ENCODE data around the gene PDGFB.
A peak's percentile ranks its signal among the peaks of the same experiment; 100 is the strongest.

Gene PDGFB

DNA sequence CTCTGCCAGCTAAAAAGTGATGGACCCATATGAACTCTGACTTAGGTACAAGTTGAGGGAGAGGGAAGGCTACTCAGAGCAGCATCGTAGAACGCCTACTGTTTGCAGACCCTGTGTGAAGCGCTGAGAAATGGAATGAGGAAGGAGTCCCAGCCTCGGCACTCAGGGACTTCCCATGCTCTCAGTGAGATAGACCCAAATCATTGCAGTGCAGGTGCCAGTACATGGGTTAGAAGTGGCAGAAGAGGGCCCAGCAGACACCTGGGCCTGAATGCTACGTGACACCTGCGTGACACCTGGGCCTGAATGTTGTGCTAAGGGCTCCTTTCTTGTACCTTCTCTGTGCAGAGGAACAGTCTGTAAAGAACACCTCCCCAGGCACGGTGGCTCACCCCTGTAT, 2.6 kb upstream of the PDGFB start:
- TF ChIP-seq, protein P1, sequence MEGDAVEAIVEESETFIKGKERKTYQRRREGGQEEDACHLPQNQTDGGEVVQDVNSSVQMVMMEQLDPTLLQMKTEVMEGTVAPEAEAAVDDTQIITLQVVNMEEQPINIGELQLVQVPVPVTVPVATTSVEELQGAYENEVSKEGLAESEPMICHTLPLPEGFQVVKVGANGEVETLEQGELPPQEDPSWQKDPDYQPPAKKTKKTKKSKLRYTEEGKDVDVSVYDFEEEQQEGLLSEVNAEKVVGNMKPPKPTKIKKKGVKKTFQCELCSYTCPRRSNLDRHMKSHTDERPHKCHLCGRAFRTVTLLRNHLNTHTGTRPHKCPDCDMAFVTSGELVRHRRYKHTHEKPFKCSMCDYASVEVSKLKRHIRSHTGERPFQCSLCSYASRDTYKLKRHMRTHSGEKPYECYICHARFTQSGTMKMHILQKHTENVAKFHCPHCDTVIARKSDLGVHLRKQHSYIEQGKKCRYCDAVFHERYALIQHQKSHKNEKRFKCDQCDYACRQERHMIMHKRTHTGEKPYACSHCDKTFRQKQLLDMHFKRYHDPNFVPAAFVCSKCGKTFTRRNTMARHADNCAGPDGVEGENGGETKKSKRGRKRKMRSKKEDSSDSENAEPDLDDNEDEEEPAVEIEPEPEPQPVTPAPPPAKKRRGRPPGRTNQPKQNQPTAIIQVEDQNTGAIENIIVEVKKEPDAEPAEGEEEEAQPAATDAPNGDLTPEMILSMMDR (IDR thresholded peaks at IDR 0.05; ENCODE audit: insufficient read depth, low read length, poor library complexity, severe bottlenecking) = no peak
- peaks cover 1% of the 10 kb centered on the region; the same call in 1 of the 2 replicates for H3K27me3 ChIP-seq (replicated peaks; ENCODE audit: control insufficient read depth, insufficient read depth, low read length)
- DNase-seq (ENCODE audit: extremely low read depth, insufficient read length) = no peak

DNA sequence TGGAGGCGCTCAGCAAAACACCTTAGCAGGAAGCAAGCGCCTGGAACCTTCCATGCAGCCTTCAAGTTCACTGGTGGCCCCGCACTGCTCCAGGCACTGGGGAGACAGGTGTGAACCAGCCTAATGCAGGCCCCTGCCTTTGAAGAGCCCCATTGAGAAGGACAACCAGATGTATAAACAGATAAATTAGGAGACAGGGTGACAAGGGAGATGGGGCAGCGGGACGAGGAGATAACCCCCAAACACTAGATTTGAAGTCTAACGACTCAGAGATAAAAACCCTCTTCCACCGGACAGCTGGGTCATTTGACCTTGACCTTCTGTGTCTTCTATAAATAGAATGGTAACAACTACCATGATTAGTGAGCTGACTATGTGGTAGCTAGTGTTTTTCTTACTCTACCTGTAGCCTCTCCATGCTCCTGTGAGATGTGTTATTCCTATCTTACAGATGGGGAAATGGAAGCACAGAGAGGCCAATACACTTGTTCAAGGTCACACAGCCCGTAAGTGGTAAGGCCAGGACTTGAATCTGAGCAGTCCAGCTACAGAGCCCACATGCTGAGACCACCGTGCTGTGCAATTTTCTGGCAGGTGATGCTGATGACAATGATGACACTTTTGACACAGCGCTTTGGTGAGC, 2.0 kb upstream of the PDGFB start:
- DNase-seq (ENCODE audit: extremely low read depth, insufficient read length) = no peak
- peaks cover 1% of the 10 kb centered on the region; the same call in 1 of the 2 replicates for H3K27me3 ChIP-seq (replicated peaks; ENCODE audit: control insufficient read depth, insufficient read depth, low read length)
- no peaks in the 10 kb centered on the region for H3K36me3 ChIP-seq (ENCODE audit: control insufficient read depth, insufficient read depth, low read length)
- H3K4me3 ChIP-seq (replicated peaks; ENCODE audit: low read depth, low read length) = no peak overlapping the region
- TF ChIP-seq, protein P1 (IDR thresholded peaks at IDR 0.05; ENCODE audit: insufficient read depth, low read length, poor library complexity, severe bottlenecking) = no peak

More for the DNA sequence above, 2.6 kb upstream of the PDGFB start:
- Histone ChIP-seq H3K4me3 (replicated peaks; ENCODE audit: low read depth, low read length) (no peak overlapping the region), H3K36me3 (ENCODE audit: control insufficient read depth, insufficient read depth, low read length) (no peaks in the 10 kb centered on the region)

DNA sequence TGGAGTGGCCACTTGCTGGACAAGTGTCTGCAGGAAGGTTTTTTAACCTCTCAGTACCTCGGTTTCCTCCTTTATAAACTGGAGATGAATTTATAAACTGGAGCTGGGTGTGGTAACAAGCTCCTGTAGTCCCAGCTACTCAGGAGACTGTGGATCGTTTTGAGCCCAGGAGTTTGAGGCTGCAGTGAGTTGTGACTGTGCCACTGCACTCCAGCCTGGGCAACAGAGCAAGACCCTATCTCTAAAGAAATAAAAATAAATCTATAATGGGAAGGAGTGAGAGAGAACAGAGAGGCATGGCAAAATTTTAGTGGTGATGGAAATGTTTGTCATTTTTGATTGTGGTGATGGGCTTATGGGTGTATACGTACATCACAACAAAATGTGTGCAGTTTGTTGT, 1.4 kb upstream of the PDGFB start:
- H3K4me3 ChIP-seq (replicated peaks; ENCODE audit: low read depth, low read length) = no peak overlapping the region
- TF ChIP-seq, protein P1 (IDR thresholded peaks at IDR 0.05; ENCODE audit: insufficient read depth, low read length, poor library complexity, severe bottlenecking) = no peak
- H3K27me3 ChIP-seq (replicated peaks; ENCODE audit: control insufficient read depth, insufficient read depth, low read length) = peaks cover 1% of the 10 kb centered on the region; the same call in 1 of the 2 replicates
- no peak for DNase-seq (ENCODE audit: extremely low read depth, insufficient read length)
- H3K36me3 ChIP-seq (ENCODE audit: control insufficient read depth, insufficient read depth, low read length) = no peaks in the 10 kb centered on the region

DNA sequence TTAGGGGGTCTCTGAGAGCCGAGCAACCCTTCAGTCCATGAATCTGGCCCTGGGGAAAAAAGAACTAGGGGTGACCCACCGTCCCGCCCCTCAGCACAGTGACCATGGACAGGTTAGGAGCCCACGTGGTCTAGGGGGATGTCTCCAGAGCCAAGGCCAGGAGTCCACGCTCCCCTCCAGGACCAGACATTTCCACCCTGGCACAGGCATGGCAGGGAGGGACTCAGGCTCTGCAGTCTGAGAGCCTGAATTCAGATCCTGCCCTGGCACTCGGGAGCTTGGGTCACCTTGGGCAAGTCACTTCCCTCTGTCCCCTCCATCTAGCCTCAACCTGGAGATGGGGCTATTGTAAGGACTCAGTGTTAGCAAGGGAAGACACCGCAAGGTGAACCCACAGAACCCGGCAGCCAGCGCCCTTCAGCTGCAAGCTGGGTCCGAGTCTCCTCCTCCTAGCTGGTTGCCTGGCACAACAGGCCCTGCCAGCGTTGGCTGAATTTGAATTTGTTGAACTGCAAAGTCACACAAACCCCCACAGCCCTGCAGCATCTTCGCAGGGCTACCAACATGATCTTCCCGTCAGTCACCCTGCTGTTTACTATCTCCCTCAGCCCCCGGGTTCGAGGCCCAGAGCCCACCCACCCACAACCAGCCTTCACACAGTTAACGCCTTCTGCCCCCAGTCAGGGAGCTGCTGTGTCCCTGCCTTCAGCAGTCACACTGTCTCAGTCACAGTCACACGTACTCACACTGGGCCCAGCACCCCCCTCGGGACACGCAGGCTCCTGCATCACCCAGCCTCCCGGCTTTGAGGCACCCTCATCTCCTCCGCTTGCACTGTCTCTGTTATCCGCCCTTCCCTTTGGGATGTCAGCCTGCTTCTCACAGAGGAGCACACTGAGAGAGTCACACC, 603 bp upstream of the PDGFB start:
- H3K27me3 ChIP-seq (replicated peaks; ENCODE audit: control insufficient read depth, insufficient read depth, low read length) = peaks cover 1% of the 10 kb centered on the region; the same call in 1 of the 2 replicates
- TF ChIP-seq, protein P1 (IDR thresholded peaks at IDR 0.05; ENCODE audit: insufficient read depth, low read length, poor library complexity, severe bottlenecking) = no peak

DNA sequence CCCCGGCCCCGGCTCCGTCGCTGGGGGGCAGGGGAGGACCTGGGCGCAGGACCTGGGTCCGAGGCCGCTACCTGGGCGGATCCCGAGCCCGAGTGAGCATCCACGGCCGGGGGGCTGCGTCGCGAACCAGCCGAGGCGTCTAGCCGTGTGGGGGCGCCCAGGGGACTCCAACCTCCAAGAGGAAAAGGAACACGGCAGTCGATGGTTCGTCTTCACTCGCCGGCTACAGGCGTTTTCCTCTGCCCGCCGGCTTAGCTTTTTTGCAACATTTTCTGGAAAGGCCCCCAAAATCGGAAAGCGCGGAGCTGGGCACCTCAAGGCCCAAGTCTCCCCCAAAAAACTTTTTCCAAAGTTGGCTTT, 666 bp downstream of the PDGFB start:
- no peak for DNase-seq (ENCODE audit: extremely low read depth, insufficient read length)
- peak overlapping the region; percentile 33 for H3K4me3 ChIP-seq (replicated peaks; ENCODE audit: low read depth, low read length)
- TF ChIP-seq, protein P1 (IDR thresholded peaks at IDR 0.05; ENCODE audit: insufficient read depth, low read length, poor library complexity, severe bottlenecking) = no peak
- no peaks in the 10 kb centered on the region for H3K36me3 ChIP-seq (ENCODE audit: control insufficient read depth, insufficient read depth, low read length)
- peaks cover 1% of the 10 kb centered on the region; the same call in 1 of the 2 replicates for H3K27me3 ChIP-seq (replicated peaks; ENCODE audit: control insufficient read depth, insufficient read depth, low read length)

More for the DNA sequence above, 603 bp upstream of the PDGFB start:
- H3K4me3 ChIP-seq (replicated peaks; ENCODE audit: low read depth, low read length) = no peak overlapping the region; the same call in 1 of the 2 replicates
- no peaks in the 10 kb centered on the region for H3K36me3 ChIP-seq (ENCODE audit: control insufficient read depth, insufficient read depth, low read length)
- no peak for DNase-seq (ENCODE audit: extremely low read depth, insufficient read length)
